ENCODE data around the gene PI4KB.

The PI4KB gene

GRCh38 chr1:151347523-151348246, 20.5 kb upstream of the PI4KB start:
- Histone ChIP-seq H3K4me1 (ENCODE audit: control insufficient read depth in 1 of 2, insufficient read depth in 1 of 2, low read depth in 1 of 2, low read length in 1 of 2) (peaks cover 12 to 15% of the 10 kb centered on the region in 2 experiments), H3K27me3 (no peaks in the 10 kb centered on the region)
- TF ChIP-seq CTCF (IDR thresholded peaks at IDR 0.05) = no peak

GRCh38 chr1:151346769-151347522, 19.7 kb upstream of the PI4KB start, which contains the start of gene RFX5:
TSS of gene RFX5 (minus strand) at chr1:151347252. CDS start at chr1:151346320, 932 bp downstream.
- peak; percentile 44 for TF ChIP-seq CTCF (IDR thresholded peaks at IDR 0.05)

More at GRCh38 chr1:151347523-151348246, 20.5 kb upstream of the PI4KB start:
- peaks cover 22% of the 10 kb centered on the region for H3K36me3 ChIP-seq
- H3K9me3 ChIP-seq = no peaks in the 10 kb centered on the region
- H3K4me3 ChIP-seq (ENCODE audit: low read depth in 1 of 2, low read length in 1 of 2) = peak overlapping the region; percentile 75 to 90
- peak overlapping the region; percentile 94 for H3K27ac ChIP-seq

GRCh38 chr1:151346082-151346768, 19.0 kb upstream of the PI4KB start:
- no peaks in the 10 kb centered on the region for H3K27me3 ChIP-seq
- H3K27ac ChIP-seq = peak overlapping the region; percentile 94
- H3K4me1 ChIP-seq (ENCODE audit: control insufficient read depth in 1 of 2, insufficient read depth in 1 of 2, low read depth in 1 of 2, low read length in 1 of 2) = peaks cover 12 to 15% of the 10 kb centered on the region in 2 experiments
- H3K9me3 ChIP-seq = no peaks in the 10 kb centered on the region
- H3K36me3 ChIP-seq = peaks cover 28% of the 10 kb centered on the region
- peak overlapping the region; percentile 75 to 90 for H3K4me3 ChIP-seq (ENCODE audit: low read depth in 1 of 2, low read length in 1 of 2)
- no peak for TF ChIP-seq CTCF (IDR thresholded peaks at IDR 0.05)

More at GRCh38 chr1:151346769-151347522, 19.7 kb upstream of the PI4KB start, which contains the start of gene RFX5:
- Histone ChIP-seq H3K4me3 (ENCODE audit: low read depth in 1 of 2, low read length in 1 of 2) (peak within 1 kb of the TSS; percentile 75 to 90), H3K36me3 (peaks cover 28% of the 10 kb centered on the region), H3K27ac (peak within 1 kb of the TSS; percentile 94), H3K4me1 (ENCODE audit: control insufficient read depth in 1 of 2, insufficient read depth in 1 of 2, low read depth in 1 of 2, low read length in 1 of 2) (peaks cover 12 to 15% of the 10 kb centered on the region in 2 experiments), H3K27me3 (no peaks in the 10 kb centered on the region), H3K9me3 (no peaks in the 10 kb centered on the region)

- TF ChIP-seq CTCF (IDR thresholded peaks at IDR 0.05) = no peak
- H3K27me3 ChIP-seq = no peaks in the 10 kb centered on the region
- H3K27ac ChIP-seq = no peak overlapping the region
- no peak overlapping the region for H3K4me3 ChIP-seq (ENCODE audit: low read depth in 1 of 2, low read length in 1 of 2)
- H3K4me1 ChIP-seq (ENCODE audit: control insufficient read depth in 1 of 2, insufficient read depth in 1 of 2, low read depth in 1 of 2, low read length in 1 of 2) = peaks cover 15% of the 10 kb centered on the region in 2 experiments
- H3K36me3 ChIP-seq = peaks cover 28% of the 10 kb centered on the region
- H3K9me3 ChIP-seq = no peaks in the 10 kb centered on the region
These were observed 17.1 kb upstream of the PI4KB start for GRCh38 chr1:151344291-151344690.

GRCh38 chr1:151343587-151343986, 16.4 kb upstream of the PI4KB start:
- Histone ChIP-seq H3K4me1 (ENCODE audit: control insufficient read depth in 1 of 2, insufficient read depth in 1 of 2, low read depth in 1 of 2, low read length in 1 of 2) (peaks cover 15% of the 10 kb centered on the region in 2 experiments), H3K36me3 (peaks cover 28% of the 10 kb centered on the region), H3K27me3 (no peaks in the 10 kb centered on the region), H3K9me3 (no peaks in the 10 kb centered on the region), H3K27ac (no peak overlapping the region), H3K4me3 (ENCODE audit: low read depth in 1 of 2, low read length in 1 of 2) (no peak overlapping the region)
- TF ChIP-seq CTCF (IDR thresholded peaks at IDR 0.05) = no peak
